ENCODE results near the gene LY6G6F. TPM values are rescaled to one million over a fixed set of nuclear protein-coding genes. Genes with fewer than 3 reads are reported as not detected.

The LY6G6F gene
- polyA plus RNA-seq, 2 of the 4 experiments (the other 2 are of a cell fraction): not detected

- Histone ChIP-seq H3K4me2 (peak overlapping the region; percentile 81), H3K27ac (peak overlapping the region; percentile 84 to 92), H3K4me3 (peak overlapping the region; percentile 72), H3K4me1 (peaks cover 13% of the 10 kb centered on the region; the same call in 2 of the 3 replicates), H3K9me3 (no peaks in the 10 kb centered on the region)
- DNase-seq (ENCODE audit: low read depth in 1 of 2, low spot score in 1 of 2) (no peak), FAIRE-seq (no peak), ATAC-seq (no peak)
- ChIA-PET CTCF (interaction anchor here (1.5 to 3.1 kb wide), 2 partner anchors 8 to 128 kb away, joined by 3 to 9 read pairs; no protein-coding TSS in a partner anchor), POLR2A (no interaction called here)
- TF ChIP-seq FOSB (CRISPR knock-in tag; IDR thresholded peaks at IDR 0.05): no peak
- no peak for TF ChIP-seq FOSL2 (IDR thresholded peaks at IDR 0.05)
- TF ChIP-seq FOSL2 (CRISPR knock-in tag; IDR thresholded peaks at IDR 0.05): no peak
- no peak for TF ChIP-seq POLR2AphosphoS2 (conservative IDR thresholded peaks at IDR 0.05; ENCODE audit: low read length)
- no peak for TF ChIP-seq RNF2 (IDR thresholded peaks at IDR 0.05; ENCODE audit: borderline replicate concordance, low read depth)
- 64% methylated on average over 7 of the region's 7 CpGs for WGBS (ENCODE audit: missing lambda C conversion rate)
Observed at GRCh38 chr6:31701666-31702404, 4.8 kb upstream of the LY6G6F start.

- ATAC-seq: peak; percentile 5 to 16; a peak in 3 of 6 replicates
- FAIRE-seq: no peak
- peak overlapping the region; percentile 72 for H3K4me3 ChIP-seq
- 13% methylated on average over 10 of the region's 10 CpGs for WGBS (ENCODE audit: missing lambda C conversion rate)
- no peaks in the 10 kb centered on the region for H3K9me3 ChIP-seq
- POLR2A ChIA-PET: interaction anchor here (1.2 kb wide), 3 partner anchors 27 to 160 kb away, joined by 3 to 4 read pairs (median 4); partner anchors contain the start of genes DDAH2, MSH5 and NEU1
- CTCF ChIA-PET: interaction anchor here (1.5 to 3.1 kb wide), 2 partner anchors 9 to 128 kb away, joined by 3 to 9 read pairs; no protein-coding TSS in a partner anchor
- H3K4me1 ChIP-seq: peaks cover 13% of the 10 kb centered on the region; the same call in 2 of the 3 replicates
- no peak for DNase-seq (ENCODE audit: low read depth in 1 of 2, low spot score in 1 of 2)
- peak overlapping the region; percentile 81 for H3K4me2 ChIP-seq
- TF ChIP-seq CBX2 (IDR thresholded peaks at IDR 0.05; ENCODE audit: borderline replicate concordance, low read depth) (no peak), ESRRA (IDR thresholded peaks at IDR 0.05; ENCODE audit: borderline replicate concordance, low read length) (no peak), MAFK (IDR thresholded peaks at IDR 0.05; ENCODE audit: partially characterized antibody) (no peak), GATA3 (IDR thresholded peaks at IDR 0.05; ENCODE audit: borderline replicate concordance) (no peak)
- TF ChIP-seq, protein P1, sequence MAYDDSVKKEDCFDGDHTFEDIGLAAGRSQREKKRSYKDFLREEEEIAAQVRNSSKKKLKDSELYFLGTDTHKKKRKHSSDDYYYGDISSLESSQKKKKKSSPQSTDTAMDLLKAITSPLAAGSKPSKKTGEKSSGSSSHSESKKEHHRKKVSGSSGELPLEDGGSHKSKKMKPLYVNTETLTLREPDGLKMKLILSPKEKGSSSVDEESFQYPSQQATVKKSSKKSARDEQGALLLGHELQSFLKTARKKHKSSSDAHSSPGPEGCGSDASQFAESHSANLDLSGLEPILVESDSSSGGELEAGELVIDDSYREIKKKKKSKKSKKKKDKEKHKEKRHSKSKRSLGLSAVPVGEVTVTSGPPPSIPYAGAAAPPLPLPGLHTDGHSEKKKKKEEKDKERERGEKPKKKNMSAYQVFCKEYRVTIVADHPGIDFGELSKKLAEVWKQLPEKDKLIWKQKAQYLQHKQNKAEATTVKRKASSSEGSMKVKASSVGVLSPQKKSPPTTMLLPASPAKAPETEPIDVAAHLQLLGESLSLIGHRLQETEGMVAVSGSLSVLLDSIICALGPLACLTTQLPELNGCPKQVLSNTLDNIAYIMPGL (CRISPR knock-in tag; IDR thresholded peaks at IDR 0.05; ENCODE audit: borderline replicate concordance): no peak
- peak overlapping the region; percentile 84 to 92 for H3K27ac ChIP-seq
Observed at GRCh38 chr6:31702405-31702818, 4.3 kb upstream of the LY6G6F start.

GRCh38 chr6:31702819-31703716 lies 3.6 kb upstream of the LY6G6F start, which contains the start of gene ABHD16A:
Gene ABHD16A (minus strand): TSS chr6:31703324. CDS start chr6:31703281, 43 bp downstream.
- ChIA-PET POLR2A (interaction anchor here (0.5 to 1.6 kb wide), 9 partner anchors 22 to 398 kb away, joined by 3 to 7 read pairs (median 4); partner anchors contain the start of genes DDAH2, HSPA1B, MSH5 and NEU1), CTCF (interaction anchor here (0.7 to 3.1 kb wide), 6 partner anchors 9 to 187 kb away, joined by 3 to 9 read pairs (median 4); no protein-coding TSS in a partner anchor)
- peak; percentile 97 for DNase-seq (ENCODE audit: low read depth in 1 of 2, low spot score in 1 of 2)
- FAIRE-seq: no peak
- H3K4me1 ChIP-seq: peaks cover 13% of the 10 kb centered on the region; the same call in 2 of the 3 replicates
- WGBS (ENCODE audit: missing lambda C conversion rate): under 1% methylated on average over 38 of the region's 54 CpGs
- TF ChIP-seq JUNB (IDR thresholded peaks at IDR 0.05): no peak
- no peak for TF ChIP-seq SMC3 (IDR thresholded peaks at IDR 0.05)
- peak; percentile 46; the same call in 1 of the 2 replicates for TF ChIP-seq GATA3 (IDR thresholded peaks at IDR 0.05; ENCODE audit: borderline replicate concordance)
- TF ChIP-seq EHF (CRISPR knock-in tag; IDR thresholded peaks at IDR 0.05): no peak
- peak; percentile 80 for TF ChIP-seq POLR2A (IDR thresholded peaks at IDR 0.05; ENCODE audit: low read length)
- peak; percentile 90 to 99 for TF ChIP-seq CEBPB (IDR thresholded peaks at IDR 0.05)
- TF ChIP-seq PHF8 (IDR thresholded peaks at IDR 0.05; ENCODE audit: borderline replicate concordance, low read depth): peak; percentile 96
- no peak for TF ChIP-seq ZFP36 (IDR thresholded peaks at IDR 0.05; ENCODE audit: borderline replicate concordance, partially characterized antibody)
- TF ChIP-seq, protein P2, sequence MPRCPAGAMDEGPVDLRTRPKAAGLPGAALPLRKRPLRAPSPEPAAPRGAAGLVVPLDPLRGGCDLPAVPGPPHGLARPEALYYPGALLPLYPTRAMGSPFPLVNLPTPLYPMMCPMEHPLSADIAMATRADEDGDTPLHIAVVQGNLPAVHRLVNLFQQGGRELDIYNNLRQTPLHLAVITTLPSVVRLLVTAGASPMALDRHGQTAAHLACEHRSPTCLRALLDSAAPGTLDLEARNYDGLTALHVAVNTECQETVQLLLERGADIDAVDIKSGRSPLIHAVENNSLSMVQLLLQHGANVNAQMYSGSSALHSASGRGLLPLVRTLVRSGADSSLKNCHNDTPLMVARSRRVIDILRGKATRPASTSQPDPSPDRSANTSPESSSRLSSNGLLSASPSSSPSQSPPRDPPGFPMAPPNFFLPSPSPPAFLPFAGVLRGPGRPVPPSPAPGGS (IDR thresholded peaks at IDR 0.05): peak; percentile 86; the same call in 2 of the 3 replicates
- TF ChIP-seq RARB (CRISPR knock-in tag; IDR thresholded peaks at IDR 0.05): no peak
- no peak for TF ChIP-seq NFE2L2 (conservative IDR thresholded peaks at IDR 0.05; ENCODE audit: low read length)
- TF ChIP-seq JUN (IDR thresholded peaks at IDR 0.05): peak; percentile 43 to 73; a peak in 3 of 5 replicates
- TF ChIP-seq CHD4 (IDR thresholded peaks at IDR 0.05; ENCODE audit: borderline replicate concordance): no peak
- peak within 1 kb of the TSS; percentile 81 for H3K4me2 ChIP-seq
- peak within 1 kb of the TSS; percentile 72 for H3K4me3 ChIP-seq
- ATAC-seq: peak; percentile 97 to 98
- H3K9me3 ChIP-seq: no peaks in the 10 kb centered on the region
- peak within 1 kb of the TSS; percentile 84 to 92 for H3K27ac ChIP-seq
